Activated T-cell treated with anti-CD3 and anti-CD28 coated beads for 24 hours (primary cell): ENCODE results near the gene NUTM2G.
"Not testable (repeated sequence)": the region's sequence is repeated elsewhere in the genome, so short reads cannot be mapped to it uniquely, and the experiment has no call there.

Source experiments
- DNase-seq: peaks from one replicate; pipeline ENCODE4 v3.0.0-alpha.2; 2020; ENCODE audit warnings: low read depth

Gene NUTM2G

DNA sequence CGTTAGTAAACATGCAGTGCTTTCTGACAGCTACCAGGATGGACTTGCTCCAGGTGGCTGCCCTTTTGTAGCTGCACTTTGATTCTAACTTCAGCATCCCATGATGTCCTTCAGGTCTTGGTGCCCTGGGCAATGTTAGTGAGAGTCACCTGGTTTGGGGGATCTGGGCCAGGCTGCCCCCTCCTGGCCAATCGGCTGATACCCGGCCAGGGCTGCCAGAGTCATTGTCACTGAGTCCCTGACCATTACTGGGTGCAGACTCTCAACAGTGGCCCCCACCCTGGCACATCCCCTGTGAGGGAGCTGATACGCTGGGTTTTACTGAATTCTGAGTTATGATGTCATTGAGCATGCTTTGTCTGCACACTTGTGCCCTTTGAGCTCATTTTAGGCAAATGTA, 13.5 kb downstream of the NUTM2G start:
- DNase-seq, result not testable (repeated sequence)

DNA sequence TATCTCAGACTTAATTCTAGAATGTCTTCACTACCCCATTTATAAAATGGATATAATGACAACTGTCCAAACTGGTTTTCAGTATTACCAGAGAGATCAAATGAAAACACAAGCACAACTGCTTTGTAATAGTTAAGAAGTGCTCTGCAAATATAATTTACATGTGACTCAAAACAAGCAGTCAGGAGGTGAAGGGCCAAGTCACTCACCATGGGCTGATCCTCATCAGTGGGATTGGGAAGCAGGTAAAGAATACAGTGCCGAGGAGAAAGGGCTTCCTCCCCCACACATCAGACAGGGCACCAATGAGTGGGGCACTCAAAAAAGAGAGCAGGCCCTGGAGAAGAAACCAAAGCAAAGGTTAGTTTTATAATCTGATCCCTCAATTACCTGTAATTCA, 20.7 kb downstream of the NUTM2G start:
- DNase-seq, result not testable (repeated sequence)

DNA sequence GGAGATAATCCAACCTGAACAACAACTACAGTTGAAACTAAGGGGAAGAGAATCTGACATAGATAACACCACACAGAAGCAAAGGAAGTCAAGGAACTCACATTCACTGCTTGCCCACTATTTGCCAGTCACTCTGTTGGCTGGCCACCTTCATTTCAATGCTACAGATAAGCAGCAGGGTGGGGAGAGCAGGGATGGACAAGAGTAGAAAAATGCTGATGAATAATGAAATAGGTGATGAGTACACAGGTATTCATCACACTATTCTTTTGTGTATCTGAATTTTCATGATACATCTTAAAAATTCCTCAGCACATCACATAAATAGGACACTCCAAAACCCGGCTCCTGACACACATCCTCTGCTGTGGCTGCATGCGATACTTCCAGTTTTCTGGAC, 21.9 kb downstream of the NUTM2G start:
- DNase-seq, result not testable (repeated sequence)

DNA sequence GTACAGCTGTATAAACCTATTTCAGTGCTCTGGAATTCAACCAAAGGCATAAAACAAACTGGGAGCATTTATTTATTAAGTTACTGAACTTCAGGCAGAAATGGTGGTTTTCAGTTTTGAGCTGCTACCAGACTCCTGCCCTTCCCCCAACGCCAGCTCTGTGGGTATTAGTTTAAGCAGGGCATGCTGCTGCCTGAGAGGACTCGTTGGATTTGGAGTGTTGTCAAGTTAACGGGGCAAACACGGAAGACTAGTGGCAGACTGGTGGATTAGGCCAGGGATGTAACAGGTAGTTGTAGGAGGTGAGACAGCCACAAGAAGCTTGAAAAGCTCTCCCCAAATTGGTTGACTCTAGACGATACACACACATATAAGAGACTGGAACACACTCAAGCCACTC, 38.9 kb downstream of the NUTM2G start:
- DNase-seq, result not testable (repeated sequence)

DNA sequence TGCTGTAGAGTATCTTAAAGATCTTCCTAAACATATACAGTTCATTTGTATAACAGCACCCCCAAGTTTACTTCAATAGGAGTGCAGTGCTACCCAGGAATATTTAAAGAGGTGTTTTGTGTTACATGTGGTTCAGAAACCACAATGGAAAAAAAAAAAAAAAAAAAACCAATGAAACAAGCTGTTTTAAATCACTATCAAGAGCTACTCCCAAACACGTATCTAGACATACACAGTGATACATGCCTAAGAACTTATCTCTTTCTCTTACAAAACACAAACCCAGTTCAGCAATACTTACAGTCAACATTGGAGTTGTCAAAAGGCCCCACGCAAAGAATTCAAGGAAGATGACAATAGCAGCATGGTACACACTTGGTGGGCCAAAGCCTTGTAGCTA, 43.9 kb downstream of the NUTM2G start:
- DNase-seq, result not testable (repeated sequence)

DNA sequence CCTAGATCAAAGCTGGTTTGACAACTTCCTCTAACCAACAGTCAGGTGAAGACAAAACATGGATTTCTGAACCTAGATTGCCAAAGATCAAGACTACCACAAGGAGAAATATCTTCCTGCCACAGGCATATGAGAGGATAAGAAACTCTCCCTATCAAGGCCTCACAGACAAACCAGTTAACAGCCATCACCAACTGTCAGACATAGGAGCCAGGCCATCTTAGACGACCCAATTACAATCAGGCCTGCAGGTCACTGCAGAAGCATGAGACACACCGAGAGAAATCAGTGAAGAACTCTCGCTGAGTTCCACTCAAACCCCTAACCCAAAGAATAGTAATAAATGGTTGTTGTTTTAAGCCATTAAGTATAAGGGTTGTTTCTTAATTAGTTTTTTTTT, 45.4 kb downstream of the NUTM2G start:
- DNase-seq, result not testable (repeated sequence)

DNA sequence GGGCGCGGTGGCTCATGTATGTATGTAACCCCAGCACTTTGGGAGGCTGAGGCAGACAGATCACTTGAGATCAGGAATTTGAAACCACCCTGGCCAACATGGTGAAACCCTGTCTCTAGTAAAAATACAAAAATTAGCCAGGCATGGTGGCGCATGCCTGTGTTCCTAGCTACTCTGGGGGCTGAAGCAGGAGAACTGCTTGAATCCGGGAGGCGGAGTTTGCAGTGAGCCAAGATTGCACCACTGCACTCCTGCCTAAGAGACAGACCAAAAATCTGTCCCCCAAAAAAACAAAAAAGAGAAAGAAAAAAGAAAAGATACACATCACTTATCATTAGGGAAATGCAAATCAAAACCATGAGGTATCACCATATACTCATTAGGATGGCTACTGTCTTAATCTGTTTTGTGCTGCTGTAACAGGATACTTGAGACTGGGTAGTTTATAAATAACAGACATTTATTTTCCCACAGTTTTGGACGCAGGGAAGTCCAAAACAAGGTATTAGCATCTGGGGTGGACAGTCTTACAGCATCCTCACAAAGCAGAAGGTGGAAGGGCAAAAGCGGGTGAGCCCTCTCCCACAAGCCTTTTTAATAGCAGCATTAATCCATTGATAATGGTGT, 55.0 kb downstream of the NUTM2G start:
- DNase-seq, result not testable (repeated sequence)

DNA sequence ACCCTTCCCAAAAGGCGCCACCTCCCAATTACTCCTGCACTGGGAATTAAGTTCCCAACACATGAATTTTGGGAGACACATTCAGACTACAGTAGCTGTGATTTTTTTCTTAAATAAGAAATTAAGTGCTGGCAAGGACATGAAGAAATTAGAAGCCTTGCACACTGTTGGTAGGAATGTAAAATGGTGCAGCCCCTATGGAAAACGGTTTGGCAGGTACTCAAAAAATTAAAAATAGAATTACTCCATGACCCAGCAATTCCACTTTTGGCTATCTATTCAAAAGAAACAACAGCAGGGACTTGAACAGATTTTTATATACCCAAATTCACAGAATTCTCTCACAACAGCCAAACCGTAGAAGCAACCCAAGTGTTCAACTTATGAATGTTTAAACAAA, 55.5 kb downstream of the NUTM2G start:
- DNase-seq, result not testable (repeated sequence)

DNA sequence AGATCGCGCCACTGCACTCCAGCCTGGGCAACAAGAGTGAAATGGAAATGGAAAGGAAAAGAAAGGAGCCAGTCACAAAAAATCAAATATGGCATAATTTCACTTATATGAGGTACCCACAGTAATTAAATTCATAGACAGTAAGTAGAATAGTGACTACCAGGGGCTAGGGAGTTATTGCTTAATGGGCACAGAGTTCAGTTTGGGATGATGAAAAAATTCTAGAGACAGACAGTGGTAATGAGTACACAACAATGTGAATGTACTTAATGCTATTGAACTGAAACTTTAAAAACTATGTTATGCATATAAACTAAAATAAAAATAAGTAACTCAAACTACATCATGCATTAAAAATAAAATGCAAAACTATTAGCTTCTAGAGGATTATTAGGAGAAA, 56.2 kb downstream of the NUTM2G start:
- DNase-seq, result not testable (repeated sequence)
